HG02973 (cell line): Measurements from ENCODE around the gene DEAF1.
"Not testable (repeated sequence)": the region's sequence is repeated elsewhere in the genome, so short reads cannot be mapped to it uniquely, and the experiment has no call there.

Experiments
- ATAC-seq: cut with Tn5 transposase; IDR thresholded peaks from one replicate; pipeline ENCODE4 v1.9.1; 2021; ENCODE audit warnings: moderate library complexity; ENCODE audit not compliant: unreplicated experiment

The DEAF1 gene

GRCh38 chr11:686451-687243 lies 8.4 kb downstream of the DEAF1 start:
- no peak for ATAC-seq

- no peak for ATAC-seq
Observed at GRCh38 chr11:680970-681369, 14.1 kb downstream of the DEAF1 start.

GRCh38 chr11:680476-680875 lies 14.5 kb downstream of the DEAF1 start:
- ATAC-seq: no peak

- ATAC-seq: no peak
Observed at GRCh38 chr11:679271-680207, 15.5 kb downstream of the DEAF1 start.

GRCh38 chr11:678297-678696 lies 16.7 kb downstream of the DEAF1 start:
- no peak for ATAC-seq

GRCh38 chr11:674406-674805 lies 20.6 kb downstream of the DEAF1 start:
- ATAC-seq: no peak

GRCh38 chr11:673866-674265 lies 21.2 kb downstream of the DEAF1 start:
- no peak for ATAC-seq

GRCh38 chr11:665704-666281 lies 29.2 kb downstream of the DEAF1 start:
- ATAC-seq: no peak

- ATAC-seq: no peak
Observed at GRCh38 chr11:665062-665703, 29.8 kb downstream of the DEAF1 start.

- ATAC-seq: no peak
Observed at GRCh38 chr11:662689-663274, 32.2 kb downstream of the DEAF1 start.

GRCh38 chr11:660681-661444 lies 34.2 kb downstream of the DEAF1 start:
- no peak for ATAC-seq

- ATAC-seq: no peak
Observed at GRCh38 chr11:660281-660680, 34.7 kb downstream of the DEAF1 start.

GRCh38 chr11:659532-660085 lies 35.4 kb downstream of the DEAF1 start:
- no peak for ATAC-seq

GRCh38 chr11:657691-658126 lies 37.3 kb downstream of the DEAF1 start:
- ATAC-seq: no peak

GRCh38 chr11:656866-657265 lies 38.2 kb downstream of the DEAF1 start:
- ATAC-seq: no peak

GRCh38 chr11:656426-656825 lies 38.6 kb downstream of the DEAF1 start:
- ATAC-seq: no peak

- no peak for ATAC-seq
Observed at GRCh38 chr11:655036-655726, 39.8 kb downstream of the DEAF1 start.

- ATAC-seq: not testable (repeated sequence)
Observed at GRCh38 chr11:654444-654843, 40.6 kb downstream of the DEAF1 start.

GRCh38 chr11:653837-654236 lies 41.2 kb downstream of the DEAF1 start:
- ATAC-seq: no peak
